DMS153 (cell line): Measurements from ENCODE around the gene FRAT2.
"Not testable (repeated sequence)": the region's sequence is repeated elsewhere in the genome, so short reads cannot be mapped to it uniquely, and the experiment has no call there.

Source experiments
- DNase-seq: peaks from one replicate; lab custom pipeline; 2025; lab: John Stamatoyannopoulos, UW

FRAT2 gene

DNA sequence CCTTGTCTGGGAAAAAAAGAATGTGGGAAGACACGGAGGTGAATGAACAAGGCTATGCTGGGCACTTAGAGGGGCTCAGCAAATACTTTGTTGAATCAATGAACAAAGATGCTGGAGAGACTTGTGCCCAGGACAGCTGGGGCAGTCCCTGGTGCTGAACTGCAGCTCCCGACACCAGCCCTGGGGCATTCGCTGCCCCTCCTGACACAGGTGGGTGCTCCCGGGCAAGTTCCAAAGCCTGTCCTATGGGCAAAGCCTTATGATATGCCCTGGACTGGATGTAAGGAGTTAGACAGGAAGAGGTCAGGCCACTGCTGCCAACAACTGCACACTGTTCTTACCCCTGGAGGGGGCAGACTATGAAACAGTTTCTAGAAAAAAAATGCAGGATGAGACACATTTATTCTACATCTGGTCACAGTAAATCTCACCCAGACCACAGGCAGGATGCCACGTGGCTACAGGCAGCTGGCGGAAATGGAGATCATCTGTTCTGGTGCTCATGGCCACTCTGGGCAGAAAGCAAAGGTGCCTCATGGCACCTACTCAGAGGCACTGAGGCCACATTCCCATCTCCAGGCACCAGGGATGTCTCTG is 21.9 kb upstream of the FRAT2 start:
- DNase-seq: no peak

DNA sequence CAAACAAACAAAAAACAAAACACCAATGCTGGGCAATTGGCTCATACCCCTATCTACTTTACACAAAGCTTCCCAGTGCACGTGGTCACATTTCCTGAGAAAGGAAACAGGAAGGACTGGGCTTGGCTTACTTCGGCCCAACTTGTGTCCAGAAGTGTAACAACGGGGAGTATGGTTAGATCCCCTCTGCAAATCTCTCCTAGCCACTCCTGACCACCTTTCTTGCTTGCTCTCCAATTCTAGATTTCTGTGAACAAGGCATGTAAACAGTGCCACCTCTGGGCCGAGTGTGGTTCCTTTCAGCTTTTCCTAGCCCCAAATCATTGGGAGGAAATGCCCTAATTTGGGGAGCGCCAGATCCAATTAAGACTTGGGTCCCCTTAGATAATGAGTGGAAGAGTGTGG is 21.0 kb upstream of the FRAT2 start:
- DNase-seq: no peak

DNA sequence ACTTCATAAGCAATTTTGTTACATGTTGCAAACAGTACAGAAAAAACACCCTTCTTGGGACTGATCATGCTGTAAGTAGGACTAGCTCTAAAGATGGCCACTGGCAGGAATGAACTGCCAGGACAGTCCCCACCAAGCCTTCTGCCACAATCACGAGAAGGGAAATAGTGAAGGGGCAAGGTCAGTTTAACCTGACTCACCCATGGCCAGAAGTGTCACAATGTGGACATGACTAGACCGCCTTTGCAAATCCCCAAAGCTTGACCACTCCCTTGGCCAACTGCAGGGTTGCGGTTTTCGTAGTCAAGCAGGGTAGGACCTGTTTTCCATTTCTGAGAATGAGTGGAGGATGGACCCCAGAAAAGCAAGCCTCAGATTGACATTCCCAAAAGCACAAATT is 19.4 kb upstream of the FRAT2 start:
- no peak for DNase-seq

DNA sequence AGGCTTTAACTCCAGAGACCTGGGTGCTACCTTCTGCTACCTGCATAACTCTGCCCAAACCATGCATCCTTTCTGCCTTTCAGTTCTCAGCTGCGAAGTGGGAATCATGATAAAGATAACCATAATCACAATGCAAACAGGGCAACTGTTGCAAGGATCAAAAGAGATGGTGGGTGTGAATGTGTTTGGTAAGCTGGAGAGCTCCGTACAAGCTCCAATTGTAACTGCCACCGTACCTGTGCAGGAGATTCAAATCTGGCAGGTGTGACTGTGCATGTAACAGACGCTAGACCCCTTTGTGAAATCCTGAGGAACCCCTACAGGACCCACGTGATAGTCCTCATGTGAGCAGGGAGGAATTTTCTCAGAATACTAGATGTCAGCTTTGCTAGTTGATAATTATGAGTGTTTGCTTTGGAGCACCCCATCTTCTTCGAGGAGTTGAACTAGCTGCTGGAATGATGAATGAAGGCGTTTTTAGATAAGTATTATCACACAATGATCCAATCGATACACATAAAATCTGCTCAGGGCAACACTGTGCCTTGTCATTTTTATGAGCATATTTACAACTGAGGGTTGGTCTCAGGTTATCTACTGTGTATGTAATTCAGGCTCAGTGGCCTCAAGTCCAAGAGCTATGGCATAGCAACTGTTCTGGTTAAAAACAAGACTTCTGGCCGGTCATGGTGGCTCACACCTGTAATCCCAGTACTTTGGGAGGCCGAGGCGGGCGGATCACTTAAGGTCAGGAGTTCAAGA is 15.4 kb upstream of the FRAT2 start:
- DNase-seq: no peak

DNA sequence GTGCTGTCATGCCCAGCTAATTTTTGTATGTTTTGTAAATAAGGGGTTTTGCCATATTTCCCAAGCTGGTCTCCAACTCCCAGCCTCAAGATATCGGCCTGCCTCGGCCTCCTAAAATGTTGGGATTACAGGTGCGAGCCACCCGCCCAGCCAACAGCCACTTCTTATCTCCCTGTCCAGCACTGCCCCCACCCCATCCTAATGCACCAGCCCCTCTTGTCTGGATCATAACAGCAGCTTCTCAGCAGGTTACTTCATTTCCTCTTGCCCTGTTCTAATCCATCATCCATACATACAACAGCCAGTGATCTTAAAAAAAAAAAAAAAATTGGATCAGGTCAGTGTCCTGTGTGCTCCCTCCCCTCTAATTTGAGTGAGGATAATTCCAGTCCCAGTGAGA is 12.8 kb upstream of the FRAT2 start:
- DNase-seq: no peak

DNA sequence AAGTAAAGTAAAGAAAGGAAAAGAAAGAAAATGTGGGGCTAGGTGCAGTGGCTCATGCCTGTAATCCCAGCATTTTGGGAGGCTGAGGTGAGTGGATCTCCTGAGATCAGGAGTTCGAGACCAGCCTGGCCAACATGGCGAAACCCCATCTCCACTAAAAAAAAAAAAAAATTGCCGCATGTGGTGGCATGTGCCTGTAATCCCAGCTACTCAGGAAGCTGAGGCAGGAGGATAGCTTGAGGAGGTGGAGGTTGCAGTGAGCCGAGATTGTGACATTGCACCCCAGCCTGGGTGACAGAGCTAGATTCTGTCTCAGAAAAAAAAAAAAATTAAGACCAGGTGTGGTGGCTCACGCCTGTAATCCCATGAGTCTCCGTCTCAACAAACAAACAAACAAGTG is 9.1 kb upstream of the FRAT2 start:
- not testable (repeated sequence) for DNase-seq

DNA sequence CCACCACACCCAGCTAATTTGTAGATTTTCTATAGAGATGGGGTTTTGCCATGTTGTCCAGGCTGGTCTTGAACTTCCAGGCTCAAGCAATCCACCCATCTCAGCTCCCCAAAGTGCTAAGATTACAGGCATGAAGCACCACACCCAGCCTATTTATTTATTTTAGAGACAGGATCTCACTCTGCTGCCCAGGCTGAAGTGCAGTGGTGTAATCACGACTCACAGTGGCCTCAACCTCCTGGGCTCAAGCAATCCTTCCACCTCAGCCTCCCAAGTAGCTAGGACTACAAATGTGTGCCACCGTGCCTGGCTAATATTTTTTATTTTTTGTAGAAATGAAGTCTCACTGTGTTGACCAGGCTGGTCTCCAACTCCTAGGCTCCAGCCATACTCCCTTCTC is 6.9 kb upstream of the FRAT2 start:
- no peak for DNase-seq

DNA sequence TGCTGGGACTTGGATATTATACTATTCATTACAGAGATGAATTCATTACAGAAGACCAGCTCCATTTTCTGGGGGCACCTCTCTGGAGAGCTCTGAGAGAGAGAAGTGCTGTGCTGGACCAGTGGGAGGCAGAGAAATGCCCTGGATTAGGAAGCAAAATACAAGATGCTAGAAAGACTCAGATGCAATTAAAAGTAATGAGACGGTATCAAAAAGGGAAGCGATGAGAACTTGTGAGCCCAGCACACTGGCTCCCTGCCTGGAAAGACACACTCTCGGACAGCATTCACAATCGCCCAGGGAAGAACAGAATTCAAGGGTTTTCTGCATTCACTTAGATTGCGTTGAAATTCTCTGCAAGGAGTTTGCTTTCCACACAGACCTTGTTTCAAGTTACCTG is 3.5 kb upstream of the FRAT2 start:
- DNase-seq: no peak

DNA sequence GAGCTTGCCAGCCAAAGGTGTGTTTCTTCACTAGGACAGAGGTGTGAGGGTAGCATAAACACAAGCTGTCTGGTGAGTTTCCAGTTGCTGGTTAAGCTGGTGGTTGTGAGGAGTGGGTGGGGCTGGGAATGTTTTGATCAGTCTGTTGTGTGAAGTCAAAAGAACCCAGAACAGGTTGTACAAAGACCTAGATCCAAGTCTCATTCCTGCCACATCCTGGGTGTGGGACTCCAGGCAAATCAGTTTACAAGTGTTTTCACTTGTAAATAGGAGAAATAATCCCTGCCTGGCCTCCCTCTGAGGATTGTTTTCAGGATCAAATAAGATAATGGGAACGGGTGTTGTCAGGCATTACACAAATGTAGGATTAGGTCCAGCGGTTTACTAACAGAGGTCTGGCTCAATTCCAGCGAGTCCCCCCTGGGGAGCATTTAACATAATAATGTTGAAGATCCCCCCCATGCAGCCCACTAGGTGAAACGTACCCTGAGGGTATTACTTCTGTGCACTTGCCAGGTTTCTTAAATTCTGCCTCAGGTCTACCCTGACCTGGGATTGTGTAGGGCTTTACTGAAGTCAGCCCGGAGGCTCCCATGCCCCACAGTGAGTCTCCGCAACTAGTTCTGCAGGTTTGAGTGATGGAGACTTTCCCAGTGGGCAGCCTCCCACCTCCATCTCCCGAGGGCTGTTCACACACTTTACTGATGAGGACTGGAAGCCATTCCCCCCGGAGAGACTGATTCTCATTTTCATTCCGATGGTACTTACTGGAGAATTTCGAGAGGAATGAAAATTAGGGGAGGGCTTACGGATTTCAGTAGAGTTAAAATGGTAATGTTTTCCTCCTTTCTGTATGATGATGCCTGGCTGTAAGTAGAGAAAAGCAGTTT is 2.7 kb upstream of the FRAT2 start:
- DNase-seq: peak; percentile 9

DNA sequence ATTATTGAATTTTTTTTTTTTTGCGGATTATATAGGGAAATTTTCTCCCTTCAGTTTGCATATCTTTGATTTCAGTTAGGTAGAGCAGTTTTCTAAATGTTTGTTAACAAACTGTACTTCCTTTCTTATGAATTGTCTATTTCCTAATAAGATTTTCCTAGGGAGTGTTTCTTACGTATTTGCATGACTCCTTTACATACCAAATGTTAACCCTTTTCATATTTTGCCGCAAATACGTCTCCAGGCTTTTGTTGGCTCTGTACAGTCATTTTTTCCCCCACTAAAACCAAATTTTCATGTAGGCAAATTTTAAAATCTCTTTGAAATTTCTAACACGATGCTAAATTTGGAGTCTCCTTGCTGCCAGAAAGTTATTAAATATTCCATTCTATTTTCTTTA is 1.9 kb upstream of the FRAT2 start:
- no peak for DNase-seq

DNA sequence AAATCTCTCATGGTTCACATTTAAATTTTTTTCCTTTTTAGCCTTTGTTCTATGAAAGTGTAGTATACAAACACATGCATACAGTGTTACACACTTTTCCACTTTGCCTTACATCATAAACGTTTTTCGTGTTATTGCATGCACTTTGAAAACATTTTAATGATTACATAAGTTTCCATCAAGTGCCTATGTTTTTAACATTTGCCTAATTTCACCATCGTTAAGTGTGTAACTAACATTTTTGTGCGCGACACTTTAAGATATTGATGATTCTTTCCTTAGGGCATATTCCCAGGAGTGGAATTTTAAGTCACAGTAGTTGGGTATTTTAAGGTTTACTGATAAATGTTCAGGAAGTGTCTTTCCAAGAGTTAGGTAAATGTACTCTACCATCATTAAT is 1.5 kb upstream of the FRAT2 start:
- no peak for DNase-seq

DNA sequence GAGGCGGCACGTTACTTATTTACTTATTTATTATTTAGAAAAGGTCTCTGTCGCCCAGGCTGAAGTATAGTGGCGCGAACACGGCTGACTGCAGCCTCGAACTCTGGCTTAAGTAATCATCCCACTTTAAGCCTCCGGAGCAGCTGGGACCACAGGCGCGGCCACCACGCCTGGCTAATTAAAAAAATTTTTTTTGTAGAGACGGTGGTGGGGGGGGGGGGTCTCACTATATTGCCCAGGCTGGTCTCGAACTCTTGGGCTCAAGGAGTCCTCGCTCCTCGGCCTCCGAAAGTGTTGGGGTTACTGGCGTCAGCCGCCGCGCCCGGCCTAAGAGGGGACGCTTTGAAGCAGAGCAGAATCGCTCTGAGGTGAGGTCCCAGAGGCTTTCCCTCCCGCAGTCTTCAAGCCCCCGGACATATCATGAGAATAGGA is 675 bp upstream of the FRAT2 start:
- no peak for DNase-seq

DNA sequence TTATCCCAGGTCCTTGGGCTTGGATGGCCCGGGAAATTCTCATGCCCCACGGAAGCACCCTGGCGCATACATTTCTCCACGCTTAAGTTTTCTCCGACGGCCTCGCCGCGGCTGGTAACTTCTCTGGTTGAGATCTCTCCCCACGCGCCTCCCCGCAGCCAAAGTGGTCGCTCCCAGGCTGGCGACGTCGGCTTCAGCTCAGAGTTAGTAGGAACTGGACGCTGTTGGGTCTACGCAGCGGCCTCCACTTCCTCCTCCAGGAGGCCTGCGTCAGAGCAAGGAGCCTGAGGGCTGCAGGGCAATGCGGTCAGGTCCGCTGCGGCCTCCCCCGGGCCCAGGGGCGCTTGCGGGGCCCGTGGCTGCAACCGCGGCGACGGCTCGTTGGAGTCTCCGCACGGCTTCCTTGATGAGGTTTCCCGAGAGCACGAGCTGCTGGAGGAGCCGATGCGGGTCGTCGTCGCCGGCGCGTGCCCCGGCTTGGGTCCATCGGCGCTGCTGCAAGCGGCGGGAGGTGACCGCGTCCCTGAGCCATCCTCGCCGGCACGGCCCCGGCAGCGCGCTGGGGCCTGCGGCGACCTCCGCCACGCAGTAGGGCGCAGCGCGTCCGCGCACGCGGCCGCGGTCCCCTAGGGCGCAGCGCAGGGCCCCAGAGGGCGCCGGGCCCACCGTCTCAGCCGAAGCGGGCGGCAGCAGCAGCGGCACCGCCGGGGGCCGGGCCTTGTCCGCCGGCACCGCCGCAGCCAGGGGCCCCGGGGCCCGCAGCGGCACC is 744 bp downstream of the FRAT2 start:
- DNase-seq: no peak

DNA sequence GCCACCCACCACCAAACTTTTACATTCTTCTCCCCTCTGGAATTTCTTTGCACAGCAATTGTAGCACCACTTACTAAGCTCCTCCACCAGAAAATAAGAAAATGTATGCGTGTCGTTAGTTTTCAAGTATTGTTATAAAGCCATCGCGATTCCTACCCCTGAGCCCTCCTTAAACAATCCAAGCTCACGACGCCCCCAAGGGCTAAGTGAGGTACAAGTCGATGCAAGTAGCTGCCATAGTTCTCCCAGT is 1.3 kb downstream of the FRAT2 start:
- no peak for DNase-seq

DNA sequence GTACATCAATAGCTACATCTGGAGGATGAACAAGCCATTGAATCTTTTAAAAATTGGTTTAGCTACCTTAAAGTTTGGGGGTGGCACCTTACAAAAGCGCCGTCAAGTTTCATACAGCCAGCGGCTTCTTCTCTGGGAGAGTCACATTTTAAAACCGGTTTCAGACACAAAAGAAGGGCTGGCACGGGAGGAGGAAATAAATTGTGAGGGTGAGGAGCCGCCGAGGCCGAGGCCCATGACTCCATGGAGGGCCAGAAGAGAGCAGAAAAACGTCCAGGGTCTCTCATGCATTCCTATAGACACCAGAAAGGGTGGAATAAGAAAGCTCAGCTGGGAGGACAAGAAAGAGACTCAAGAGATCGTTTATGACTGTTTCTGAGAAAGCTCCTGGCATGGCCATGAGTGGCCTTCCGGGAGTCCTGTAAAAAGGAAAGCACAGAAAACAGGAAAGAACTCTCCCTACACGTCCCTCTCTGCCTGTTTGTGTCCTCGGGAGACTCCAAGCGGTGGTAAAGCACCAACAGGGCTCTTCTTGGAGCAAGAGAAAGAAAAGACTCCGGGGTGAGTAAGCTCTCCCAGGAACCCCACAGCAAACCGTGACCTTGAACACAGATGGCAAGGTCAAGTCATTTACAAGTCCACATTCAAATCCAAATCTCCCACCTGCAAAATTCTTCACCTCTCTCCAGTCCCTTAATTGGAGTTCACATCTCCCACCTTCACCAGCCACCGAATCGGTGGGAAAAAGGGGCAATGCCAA is 1.8 kb downstream of the FRAT2 start:
- DNase-seq: peak; percentile 47

DNA sequence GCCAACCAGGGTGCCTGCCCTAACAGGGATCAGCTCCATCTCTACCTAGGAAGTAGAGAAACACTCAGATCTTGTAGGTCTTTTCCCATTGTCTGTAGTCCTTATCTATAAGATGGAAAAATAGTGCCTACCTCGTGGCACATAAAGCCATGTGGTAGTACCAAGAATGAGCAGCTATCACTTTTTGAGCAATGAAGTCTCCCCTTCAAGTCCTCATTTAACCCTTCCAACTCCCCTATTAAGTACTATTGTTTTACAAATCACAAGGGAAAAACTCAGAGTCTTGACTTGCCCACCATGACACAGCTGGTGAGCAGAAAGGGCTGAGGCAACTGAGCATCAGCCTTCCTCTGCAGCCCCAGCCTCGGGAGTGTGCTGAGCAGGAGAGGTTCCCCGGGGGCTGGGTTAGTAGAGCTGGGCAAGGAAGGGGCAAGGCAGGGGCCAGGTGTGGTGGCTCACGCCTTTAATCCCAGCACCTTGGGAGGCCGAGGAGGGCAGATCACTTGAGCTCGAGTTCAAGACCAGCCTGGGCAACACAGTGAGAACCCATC is 3.3 kb downstream of the FRAT2 start:
- DNase-seq: no peak

DNA sequence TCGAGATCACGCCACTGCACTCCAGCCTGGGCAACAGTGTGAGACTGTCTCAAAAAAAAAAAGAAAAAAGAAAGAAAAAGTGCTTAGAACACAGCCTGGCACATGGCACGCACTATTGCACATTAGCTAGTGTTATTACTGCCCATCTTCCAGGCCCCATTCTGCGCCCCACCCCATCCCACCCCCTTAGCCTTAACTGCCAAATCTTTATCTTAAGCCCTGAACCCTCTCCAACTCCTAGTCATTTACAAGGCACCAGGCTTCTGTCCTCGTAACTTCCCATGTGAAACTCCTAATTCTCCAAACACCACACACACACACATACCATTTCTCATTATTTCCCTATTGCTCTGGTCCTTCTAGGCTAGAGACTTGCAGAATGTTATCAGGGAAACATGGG is 4.8 kb downstream of the FRAT2 start:
- DNase-seq: no peak

DNA sequence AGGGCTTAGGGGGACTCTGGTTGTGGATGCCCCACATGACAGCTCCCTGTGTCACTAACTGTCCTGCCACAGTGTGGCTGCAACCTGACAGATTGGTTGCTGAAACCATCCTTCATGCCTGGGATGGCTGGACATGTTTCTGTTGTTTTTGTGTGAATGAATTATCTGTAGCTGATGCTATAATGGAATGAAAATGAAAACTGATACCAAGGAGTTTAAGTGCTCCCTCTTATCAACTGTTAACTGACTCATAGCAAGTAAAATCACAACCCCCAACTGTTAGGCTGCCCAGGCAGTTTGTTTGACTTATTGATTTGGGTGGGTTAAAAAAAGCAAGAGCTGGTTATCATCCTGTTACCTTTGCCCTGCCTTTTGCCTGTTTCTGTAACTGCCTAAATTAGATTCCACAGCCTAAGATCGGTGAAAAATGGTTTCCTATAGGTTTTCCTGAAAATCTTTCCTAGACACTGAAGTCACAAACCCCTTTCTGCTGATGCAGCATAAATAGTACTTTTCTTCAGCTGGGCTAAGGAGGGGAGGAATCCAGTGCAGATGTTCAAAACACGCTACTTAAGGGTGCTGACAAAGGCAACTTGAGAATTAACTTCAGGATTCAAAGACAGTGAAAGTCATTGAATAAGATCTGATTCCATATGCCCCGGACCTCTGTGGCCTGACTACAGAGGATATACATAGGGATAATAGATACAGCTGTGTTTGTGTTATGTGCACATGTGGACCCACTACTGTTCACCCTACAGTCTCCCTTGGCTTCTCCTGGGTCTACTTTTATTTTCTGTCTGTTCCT is 5.7 kb downstream of the FRAT2 start:
- DNase-seq: no peak

DNA sequence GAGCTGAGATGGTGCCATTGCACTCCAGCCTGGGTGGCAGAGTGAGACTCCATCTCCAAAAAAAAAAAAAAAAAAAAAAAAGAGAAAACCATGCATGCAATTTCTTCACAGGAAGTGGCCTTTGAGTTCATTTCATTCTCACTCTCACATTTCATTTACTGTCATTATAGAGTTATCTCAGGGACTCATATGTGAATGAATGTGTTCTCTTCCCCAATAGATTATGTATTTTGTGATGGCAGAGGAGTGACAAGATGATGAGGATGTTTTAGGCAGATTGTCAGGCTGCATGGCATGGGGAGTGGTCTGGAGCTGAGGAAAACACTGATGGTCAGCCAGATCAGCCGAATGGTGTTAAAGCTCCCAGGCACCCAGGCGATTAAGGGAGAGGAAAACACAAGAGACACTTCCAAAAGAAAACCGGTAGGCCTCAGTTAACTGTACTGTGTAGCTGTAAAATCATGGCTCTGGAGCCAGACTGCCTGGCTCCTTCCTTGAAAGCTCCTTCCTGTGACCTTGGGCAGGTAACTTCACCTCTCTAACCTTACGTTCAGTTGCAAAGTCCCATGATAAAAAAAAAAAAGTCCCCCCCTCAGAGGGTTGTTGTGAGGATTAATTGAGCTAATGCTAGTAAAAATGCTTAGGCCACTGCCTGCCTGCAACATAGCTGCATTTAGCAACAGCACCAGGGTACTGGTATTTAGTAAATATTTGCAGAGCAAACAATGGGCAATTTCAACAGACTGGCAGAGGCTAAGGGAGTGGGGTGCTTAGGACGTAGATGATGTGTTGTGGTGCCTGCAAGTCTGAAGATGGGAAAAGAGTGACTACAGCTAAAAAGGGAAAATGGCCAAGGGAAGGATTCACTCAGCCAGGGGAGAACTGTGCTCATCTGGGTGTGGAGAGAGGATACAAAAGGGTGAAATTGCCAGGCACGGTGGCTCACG is 6.9 kb downstream of the FRAT2 start:
- peak; percentile 85 for DNase-seq
